Sigmoid colon (tissue), 3 donors: ENCODE data around the gene KLF6.

Source experiments
- POLR2A ChIP-seq, 2 donors: fragments of 450-650 bp; IDR thresholded peaks; one replicate each; pipeline ENCODE4 v1.6.1; 2016; ENCODE audit warnings: antibody characterized with exemption in 2 of 2, mild to moderate bottlenecking in 2 of 2, moderate library complexity in 2 of 2
- TF ChIP-seq, protein P1 (sequence below), 4 experiments: fragments of 450-650 bp in 3 of 4; fragments of 200-600 bp in 1 of 4; IDR thresholded peaks; one replicate each; pipeline ENCODE4 v1.5.1; 2016 to 2019; ENCODE audit warnings: antibody characterized with exemption in 4 of 4, mild to moderate bottlenecking in 3 of 4, moderate library complexity in 2 of 4

DNA sequence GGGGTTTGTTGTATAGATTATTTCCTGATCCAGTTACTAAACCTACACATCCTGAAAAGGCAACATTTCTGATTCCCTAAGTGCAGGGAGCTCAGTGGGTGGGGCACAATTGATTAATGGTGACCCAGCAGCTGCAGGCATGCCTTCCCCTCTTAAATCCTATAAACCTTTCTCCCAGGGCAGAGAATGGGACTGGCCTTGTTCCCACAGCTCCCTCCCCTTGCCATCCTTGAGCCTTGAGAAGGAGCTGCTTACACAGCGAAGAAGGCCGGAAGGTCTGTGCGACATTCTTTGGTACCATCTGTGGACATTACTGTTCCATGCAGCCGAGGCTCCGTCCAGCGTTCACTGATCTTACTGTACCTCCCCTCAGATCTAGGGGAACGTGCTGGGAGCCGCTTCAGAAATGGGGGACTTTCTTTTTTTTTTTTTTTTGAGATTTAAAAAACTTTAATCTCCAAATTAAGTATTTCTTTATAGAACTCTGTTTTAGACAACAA, 14.3 kb downstream of the KLF6 start:
- TF ChIP-seq, protein P1, sequence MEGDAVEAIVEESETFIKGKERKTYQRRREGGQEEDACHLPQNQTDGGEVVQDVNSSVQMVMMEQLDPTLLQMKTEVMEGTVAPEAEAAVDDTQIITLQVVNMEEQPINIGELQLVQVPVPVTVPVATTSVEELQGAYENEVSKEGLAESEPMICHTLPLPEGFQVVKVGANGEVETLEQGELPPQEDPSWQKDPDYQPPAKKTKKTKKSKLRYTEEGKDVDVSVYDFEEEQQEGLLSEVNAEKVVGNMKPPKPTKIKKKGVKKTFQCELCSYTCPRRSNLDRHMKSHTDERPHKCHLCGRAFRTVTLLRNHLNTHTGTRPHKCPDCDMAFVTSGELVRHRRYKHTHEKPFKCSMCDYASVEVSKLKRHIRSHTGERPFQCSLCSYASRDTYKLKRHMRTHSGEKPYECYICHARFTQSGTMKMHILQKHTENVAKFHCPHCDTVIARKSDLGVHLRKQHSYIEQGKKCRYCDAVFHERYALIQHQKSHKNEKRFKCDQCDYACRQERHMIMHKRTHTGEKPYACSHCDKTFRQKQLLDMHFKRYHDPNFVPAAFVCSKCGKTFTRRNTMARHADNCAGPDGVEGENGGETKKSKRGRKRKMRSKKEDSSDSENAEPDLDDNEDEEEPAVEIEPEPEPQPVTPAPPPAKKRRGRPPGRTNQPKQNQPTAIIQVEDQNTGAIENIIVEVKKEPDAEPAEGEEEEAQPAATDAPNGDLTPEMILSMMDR (IDR thresholded peaks at IDR 0.05) = no peak
- TF ChIP-seq POLR2A (IDR thresholded peaks at IDR 0.05) = no peak
